RWPE1 (cell line): ENCODE results near the gene HLA-F.

Experiments
- CTCF ChIA-PET: fragments of 350-600 bp; sonication (Branson Sonifier 250); formaldehyde crosslinking; extraction: SDS; loops from one replicate; lab custom pipeline; 2021; lab: Yijun Ruan, JAX
- POLR2A ChIA-PET: fragments of 400-600 bp; formaldehyde crosslinking; extraction: SDS; loops from one replicate; lab custom pipeline; 2020; ENCODE audit warnings: antibody characterized with exemption; ENCODE audit not compliant: low non-redundant PET; lab: Yijun Ruan, JAX
- DNase-seq: peaks from one replicate; pipeline ENCODE4 v3.0.0; 2012; ENCODE audit warnings: low spot score
- H3K27ac ChIP-seq: fragments of 450-650 bp; 2 replicates; pipeline ENCODE4 v1.5.1; 2017
- CTCF ChIP-seq: fragments of 450-650 bp; conservative IDR thresholded peaks from 2 replicates; pipeline ENCODE4 v1.5.1; 2017; ENCODE audit warnings: low read depth, mild to moderate bottlenecking

HLA-F gene

DNA sequence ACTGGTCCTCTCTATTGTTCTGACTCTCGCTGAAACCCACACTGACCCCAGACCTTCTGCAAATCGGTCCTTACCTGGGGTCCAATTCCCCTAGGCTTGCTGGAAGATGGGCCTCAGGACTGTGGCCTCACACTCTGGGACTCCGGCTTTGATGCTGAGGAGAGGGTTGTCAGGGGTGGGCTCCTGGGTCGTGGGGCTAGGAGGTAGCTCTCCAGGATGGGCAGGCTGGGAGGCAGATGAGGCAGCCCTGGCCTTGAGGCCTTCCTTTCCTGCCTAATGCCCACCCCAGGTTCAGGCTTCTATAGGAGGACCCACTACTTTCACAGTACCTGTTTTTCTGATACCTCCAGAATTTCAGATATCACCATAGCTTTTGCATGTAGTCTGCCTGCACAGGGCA, 21.4 kb downstream of the HLA-F start:
- H3K27ac ChIP-seq = no peak overlapping the region
- POLR2A ChIA-PET = no interaction called here
- TF ChIP-seq CTCF = no peak
- no peak for DNase-seq
- CTCF ChIA-PET = no interaction called here

DNA sequence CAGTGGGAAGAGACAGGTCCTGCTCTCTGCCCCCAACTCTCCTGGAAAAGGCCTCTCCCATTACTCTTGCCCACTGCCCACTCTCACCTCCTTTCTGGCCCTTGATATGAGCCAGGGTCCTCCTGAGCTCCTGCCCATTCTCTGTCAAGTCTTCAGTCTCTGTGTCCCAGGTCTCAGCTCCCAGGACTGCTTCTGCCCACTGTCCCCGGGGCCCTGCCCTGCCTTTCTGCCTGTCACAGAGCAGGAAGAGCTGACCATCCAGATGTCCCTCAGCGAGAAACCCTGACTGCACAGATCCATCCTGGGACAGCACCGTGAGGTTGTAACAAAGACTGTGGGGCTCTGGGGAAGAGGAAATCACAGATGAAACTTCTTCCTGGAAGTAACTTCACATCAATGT, 22.2 kb downstream of the HLA-F start:
- DNase-seq = no peak
- CTCF ChIA-PET = no interaction called here
- no peak overlapping the region for H3K27ac ChIP-seq
- no peak for TF ChIP-seq CTCF
- POLR2A ChIA-PET = no interaction called here

DNA sequence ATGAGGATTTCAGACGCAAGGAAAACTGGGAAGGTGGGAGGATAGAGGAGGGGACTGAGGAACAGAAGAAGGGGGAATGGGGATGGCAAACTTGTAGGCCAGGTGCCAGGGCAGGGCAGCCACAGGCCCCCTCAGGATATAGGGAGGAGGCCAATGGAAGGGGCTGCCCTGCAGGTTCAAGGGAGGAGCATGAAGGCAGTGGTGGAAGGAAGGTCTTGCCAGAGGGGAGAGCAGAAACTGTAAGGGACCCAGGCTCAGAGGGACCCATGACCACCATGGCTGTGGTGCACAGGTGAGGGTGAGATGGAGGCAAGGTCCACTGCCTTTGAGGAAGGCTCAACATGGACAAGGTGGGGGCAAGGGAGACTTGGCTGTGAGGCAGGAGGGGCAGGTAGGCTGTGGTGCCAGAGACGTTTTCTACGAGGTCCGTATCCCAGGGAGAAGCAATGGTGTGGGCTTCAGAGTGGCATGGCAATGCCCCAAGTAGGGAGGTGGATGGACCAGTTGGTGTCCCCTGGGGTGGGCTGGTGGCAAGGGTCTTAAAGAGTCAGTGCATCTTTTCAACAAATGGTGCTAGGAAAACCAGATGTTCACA, 22.7 kb downstream of the HLA-F start:
- CTCF ChIA-PET = no interaction called here
- POLR2A ChIA-PET = no interaction called here
- no peak for DNase-seq
- TF ChIP-seq CTCF = no peak
- H3K27ac ChIP-seq = no peak overlapping the region

DNA sequence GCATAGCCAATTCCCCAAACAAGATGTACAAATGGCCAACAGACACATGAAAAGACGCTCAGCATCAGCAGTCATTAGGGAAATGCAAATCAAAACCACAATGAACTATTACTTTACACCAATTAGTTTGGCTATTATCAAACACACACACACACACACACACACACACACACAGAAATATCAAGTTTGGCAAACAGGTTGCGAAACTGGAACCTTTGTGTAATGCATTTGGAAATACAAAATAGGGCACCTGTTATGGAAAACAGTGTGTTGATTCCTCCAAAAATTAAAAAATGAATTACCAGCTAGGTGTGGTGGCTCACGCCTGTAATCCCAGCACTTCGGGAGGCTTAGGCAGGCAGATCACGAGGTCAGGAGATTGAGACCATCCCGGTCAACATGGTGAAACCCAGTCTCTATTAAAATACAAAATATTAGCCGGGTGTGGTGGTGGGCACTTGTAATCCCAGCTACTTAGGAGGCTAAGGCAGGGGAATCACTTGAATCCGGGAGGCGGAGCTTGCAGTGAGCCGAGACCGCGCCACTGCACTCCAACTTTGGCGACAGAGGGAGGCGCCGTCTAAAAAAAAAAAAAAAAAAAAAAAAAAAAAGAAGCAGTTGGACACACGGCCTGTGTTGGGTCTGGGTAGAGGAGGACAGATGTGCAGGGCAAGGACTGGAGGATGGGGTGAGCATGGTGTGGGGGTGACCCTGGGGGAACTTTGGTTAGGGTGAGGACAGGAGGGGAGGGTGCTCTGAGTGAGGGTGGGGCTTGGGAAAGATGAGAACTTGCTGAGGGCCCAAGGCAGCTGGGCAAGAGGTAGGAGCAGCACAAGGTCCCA, 23.8 kb downstream of the HLA-F start:
- ChIA-PET CTCF (no interaction called here), POLR2A (interaction anchor here (0.7 kb wide), 1 partner anchor 59 kb away, joined by 4 read pairs; no protein-coding TSS in a partner anchor)
- H3K27ac ChIP-seq = 0 out of 2 replicates have a peak overlapping the region, but pooled peaks have one; percentile 81
- no peak for DNase-seq
- no peak for TF ChIP-seq CTCF

- DNase-seq = no peak
- no peak for TF ChIP-seq CTCF
- H3K27ac ChIP-seq = peak overlapping the region; percentile 81
- POLR2A ChIA-PET = no interaction called here
- CTCF ChIA-PET = interaction anchor here (0.6 to 1.4 kb wide), 2 partner anchors 11 to 44 kb away, joined by 3 to 6 read pairs; no protein-coding TSS in a partner anchor
Measured at GRCh38 chr6:29747688-29748250, 24.5 kb downstream of the HLA-F start.
